Germinal center (tissue), 1 donor: ENCODE measurements around the gene NPAS3.

ENCODE experiments used
- DNase-seq: peaks from one replicate; pipeline ENCODE4 v3.0.0; 2012; ENCODE audit warnings: mixed read lengths, low spot score

Gene NPAS3

DNA sequence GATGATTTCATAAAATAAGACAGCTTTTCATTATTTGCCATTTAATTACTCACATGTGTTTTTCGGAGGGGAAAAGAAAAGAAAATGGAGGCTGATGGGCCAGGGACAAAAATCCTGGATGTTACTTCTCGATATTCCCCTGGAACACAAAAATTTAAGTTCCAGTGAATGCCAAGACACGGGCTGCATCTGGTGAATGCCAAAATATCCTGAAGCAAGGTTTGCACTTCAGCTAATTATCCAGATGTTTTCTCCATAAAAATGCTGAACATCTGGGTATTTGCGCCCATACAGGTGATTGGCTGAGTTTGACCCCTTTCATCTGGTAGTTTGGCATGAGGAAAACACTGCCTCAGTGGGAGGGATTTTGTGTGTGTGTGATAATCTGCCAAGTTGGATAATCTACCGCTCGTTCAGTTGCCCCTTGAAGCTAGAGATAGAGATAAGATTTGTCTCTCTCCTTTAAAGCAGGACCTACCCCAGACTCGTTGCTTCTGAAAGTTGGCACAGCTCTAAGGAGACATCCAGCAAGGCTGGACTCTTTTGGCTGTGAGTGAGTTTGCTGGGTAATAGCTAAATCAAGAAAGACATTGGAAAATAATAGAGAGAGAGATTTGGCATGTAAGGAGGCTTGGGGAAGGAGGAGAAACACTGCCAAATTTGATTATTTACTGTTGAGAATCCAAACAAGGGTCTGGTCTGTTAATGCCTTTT is 622.2 kb downstream of the NPAS3 start:
- DNase-seq, result no peak

DNA sequence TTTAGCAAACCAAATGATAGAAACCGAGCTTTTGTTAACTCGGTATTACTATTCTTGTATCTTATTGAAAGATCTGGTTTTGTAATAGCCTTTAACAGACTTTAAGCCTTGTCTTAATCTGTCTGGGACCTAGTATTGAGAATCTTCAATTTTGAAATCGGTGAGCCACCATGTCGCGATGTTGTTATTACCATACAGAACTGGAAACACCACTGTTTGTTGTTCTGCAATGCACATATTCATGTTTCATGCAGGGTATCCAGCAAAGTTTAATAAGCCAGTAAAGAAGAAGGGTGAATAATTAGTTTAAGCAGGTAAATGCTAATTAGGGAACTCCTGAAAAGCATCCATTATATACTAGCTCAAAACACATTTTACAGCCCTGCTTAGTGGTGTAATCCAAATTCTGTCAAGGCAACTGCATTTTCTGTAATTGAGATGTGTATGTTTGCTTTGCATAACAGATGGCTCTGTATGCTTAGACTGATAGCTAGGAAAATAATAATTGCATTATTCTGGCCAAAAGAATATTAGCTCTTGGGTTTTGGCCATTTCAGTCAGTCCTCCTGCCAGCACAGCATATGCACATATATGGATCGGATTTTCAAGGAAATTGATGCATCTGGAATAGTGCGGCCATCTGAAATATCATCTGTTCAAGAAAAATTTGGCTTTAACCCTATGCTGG is 623.0 kb downstream of the NPAS3 start:
- DNase-seq, result no peak

DNA sequence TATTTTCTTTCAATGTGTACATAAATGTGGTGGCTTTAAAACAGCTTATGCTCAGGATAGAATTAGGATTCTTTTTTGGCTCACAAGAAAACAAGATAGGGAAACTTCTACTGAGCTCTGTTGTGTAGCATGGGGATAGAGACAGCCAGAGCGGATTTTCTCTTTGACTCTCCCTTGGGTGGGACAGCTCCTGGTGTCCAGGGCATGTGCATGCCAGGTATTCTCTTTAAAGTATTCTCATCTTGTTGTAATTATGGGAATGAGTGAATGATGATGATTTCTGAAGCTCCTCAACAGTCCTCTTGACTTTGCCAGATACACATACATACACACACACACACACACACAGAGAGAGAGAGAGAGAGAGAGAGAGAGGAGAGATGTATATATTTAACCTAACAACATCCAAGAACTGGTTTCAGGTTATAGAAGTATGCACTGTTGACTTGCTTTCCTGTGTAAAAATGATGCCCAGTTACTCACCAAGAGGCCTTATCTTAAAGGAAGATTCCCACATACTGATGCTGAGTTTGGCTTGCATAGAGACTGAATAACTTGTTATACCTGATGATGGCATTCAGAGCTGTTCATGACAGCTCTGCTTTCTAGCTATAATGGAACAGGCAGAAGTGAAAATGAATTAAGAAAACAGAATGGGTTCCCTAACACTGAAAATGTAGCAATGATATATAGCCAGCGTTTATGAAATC is 624.7 kb downstream of the NPAS3 start:
- DNase-seq, result no peak

DNA sequence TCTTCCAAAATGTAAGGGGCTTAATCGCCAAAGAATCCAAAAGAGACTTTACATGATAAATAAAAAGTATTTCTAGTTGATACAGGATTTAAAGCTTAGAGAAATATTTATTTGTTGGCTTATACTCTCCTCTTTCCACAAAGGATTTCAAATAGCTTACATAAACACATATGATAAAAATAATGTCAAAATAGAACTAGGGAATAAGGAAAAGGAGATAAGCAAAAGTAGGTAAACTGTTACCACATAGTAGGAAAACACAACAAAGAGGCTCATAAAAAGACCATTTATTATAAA is 625.2 kb downstream of the NPAS3 start:
- no peak for DNase-seq

DNA sequence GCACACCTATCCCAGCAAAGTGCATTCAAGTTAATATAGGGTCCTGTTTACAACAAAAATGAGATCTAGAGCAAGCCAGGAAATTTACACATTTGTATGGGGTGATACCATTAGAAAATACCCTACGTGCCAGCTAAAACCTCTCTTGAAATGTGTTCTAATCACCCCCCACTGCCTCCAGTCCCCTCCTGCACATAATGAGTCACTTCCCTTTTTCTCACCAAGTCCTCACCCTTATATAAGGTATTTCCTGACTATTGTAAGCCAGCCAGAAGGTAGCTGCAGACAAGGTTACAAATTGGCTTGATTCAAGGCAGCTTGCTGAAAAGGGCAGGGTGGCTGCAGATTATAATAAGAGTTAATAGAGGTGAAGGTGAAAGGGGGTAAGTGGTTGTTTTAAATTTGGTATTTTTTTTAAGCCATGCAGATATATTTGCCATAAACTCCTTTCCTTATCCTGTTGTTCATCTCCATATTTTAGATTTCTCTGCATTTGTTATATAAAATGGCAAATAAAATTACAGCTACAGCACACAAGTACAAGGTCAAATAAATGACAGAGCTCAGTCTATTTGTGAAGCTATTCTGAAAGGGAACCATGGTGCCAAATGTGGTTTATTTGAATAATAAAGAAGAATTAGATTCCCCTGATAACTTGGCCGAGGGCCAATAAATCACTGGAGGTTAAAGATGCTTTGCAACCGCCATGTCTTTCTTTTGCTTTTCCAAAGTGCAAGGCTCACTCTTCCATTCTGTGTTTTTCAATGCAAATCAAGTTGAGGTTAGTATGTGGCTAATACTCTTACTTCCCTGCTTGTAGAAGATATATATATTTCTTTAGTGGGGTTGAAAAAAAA is 626.3 kb downstream of the NPAS3 start:
- DNase-seq, result no peak

DNA sequence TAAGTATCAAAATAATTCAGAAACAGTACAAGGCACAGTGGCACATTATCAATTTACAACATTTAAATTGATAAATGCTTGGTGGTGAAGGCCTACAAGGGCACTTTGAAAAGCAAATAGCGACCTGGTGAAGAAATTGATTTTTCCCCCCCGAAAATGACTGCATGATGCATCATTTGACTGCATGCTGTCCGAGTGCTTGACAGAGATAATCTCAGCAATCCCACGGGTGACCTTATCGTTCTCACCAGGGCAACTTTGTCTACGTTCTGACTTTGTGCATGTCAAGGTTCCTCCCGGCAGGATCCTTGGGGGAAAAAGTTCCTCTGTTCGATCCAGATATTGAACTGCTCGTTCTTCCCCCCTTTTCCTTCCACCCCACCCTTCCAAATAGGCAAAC is 627.4 kb downstream of the NPAS3 start:
- no peak for DNase-seq

DNA sequence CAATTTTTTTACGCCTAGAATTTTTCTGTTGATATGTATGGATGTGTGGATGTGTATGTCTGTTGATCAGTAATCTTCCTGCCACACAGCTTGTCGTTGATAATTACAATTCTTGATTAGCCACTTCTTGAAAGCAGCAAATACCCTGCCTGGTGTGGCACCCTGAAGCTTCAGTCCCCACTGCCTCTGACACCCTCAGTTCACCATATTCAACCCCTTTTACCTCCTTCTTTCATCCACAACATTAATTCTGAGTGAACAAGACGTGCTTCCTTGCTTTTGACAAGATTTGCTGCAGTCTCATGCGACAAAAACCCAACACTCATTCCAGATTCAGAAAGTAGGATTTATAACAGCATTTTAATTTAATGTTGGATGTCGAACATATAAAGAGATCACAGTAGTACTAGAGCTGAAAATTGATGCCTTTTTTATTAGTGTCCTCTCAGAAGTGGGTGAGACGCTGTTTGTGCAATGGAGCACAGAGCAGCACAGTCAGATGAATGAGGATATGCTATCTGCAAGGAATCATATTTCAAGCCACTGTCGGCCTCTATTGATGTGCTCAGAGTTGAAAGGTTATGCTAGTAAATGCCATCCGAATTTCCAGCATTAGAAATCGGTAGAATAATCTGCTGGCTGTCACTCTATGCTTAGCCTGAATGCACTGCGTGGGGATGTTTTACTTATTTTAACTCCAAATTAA is 628.5 kb downstream of the NPAS3 start:
- no peak for DNase-seq

DNA sequence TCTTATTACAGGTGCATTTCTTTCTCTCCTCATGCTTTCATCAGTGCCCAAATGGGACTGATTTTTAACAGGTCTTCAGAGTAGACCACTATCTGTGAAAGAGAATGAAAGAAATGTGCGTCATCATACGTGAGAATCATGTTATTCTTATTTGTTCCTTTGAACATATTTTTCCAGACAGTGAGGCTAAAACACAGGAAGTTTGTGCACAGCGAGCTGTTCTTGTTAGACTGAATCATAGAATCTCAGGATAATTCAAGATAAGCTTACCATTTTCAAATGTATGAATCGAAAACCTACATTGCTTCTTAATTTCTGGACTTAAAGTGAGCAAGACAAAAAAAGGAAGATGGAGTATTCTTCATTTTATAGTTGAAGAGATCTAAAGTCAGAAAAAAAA is 629.1 kb downstream of the NPAS3 start:
- no peak for DNase-seq

DNA sequence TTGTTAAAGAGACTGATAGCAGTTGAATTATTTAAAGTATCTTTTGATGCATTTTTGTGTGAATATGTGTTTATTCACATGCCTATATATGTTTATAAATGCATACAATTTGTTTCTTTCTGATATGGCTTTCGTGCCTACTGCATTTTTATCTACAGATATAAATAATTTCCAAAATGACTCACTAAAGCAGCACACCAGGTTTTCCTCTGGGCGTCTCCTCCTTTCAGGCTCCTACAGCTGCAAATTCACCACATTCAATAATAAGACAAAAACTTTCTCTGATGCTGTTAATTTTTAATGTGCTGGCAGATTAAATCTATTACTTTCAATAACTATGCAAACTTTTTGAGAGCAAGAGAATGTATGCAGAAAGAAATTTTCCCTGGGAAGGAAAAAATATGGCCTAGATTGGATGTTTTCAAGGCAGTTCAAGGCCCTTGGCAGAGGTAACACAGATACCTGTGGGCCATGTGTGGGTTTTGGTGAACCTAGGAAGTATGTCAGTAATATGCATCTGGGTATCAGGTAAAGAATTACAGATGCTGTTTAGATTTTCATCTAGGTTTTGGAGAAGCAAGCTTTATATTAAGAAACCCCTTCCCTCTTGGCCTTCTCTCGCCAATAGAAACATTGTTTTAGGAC is 630.4 kb downstream of the NPAS3 start:
- no peak for DNase-seq

DNA sequence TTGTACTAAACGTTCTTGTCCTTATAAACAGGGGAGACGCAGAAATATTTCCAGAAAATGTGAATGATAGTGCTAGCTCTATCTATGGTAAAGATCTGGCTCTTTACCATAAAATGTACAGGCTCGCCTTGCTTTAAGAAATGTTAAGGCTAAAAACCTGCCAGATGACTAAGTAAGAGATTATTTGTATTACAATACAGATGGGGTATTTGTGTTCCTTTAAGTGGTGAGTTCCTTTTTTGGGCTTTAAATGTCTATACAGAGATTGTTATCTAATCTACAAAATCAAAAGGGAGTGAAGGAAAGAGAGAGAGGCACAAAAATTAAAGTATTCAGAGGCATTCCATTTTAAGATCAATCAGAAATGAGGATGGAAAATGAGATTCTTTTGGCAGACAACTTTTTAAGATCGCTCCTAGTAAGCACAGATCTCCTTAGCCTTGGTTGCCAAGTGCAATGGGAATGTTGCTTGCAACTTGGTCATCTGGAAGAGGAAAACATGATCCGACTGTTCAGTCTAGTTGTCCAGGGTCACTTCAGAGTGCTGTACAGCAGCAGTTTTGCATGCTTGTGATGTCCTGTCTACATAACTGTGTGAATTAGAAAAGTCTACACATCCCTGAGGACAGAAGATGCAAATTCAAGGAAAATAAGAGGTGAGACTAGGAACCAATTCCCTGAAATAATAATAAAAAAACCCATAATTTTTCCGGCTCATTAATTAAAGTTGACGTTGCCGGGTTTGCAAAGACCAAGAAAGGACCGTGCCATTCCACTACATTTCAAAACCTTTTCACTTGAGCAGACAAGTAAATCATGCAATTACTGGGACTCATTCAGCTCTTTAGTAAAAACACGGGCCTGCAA is 631.4 kb downstream of the NPAS3 start:
- no peak for DNase-seq

DNA sequence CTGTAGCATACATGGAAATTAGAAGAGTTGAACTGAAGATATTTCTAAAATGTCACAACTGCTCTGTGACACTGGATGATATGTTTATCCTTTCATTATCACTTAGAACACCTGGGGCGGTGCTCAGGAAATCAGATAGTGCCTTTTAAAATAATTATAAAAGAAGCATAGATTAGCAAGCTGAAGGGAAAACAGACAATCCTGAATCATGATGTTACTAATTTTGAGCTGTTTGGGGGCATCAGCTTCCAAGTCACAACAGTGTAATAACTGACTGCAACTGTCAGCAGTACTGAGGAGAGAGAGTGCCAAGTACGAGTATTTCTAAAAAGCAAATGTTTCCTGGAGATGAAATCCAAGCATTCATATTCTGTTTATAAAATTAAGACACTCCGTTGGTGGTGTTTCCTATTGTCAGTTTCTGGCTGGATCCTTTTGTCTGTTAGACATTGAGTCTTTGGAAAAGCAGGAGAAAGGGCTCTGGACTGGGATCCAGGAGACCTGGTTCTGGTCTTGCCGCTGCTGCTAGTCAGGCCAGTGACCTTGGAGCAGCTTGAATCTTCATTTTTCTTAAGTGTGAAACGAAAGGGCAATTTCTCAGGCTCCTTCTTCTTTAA is 632.1 kb downstream of the NPAS3 start:
- DNase-seq, result no peak

DNA sequence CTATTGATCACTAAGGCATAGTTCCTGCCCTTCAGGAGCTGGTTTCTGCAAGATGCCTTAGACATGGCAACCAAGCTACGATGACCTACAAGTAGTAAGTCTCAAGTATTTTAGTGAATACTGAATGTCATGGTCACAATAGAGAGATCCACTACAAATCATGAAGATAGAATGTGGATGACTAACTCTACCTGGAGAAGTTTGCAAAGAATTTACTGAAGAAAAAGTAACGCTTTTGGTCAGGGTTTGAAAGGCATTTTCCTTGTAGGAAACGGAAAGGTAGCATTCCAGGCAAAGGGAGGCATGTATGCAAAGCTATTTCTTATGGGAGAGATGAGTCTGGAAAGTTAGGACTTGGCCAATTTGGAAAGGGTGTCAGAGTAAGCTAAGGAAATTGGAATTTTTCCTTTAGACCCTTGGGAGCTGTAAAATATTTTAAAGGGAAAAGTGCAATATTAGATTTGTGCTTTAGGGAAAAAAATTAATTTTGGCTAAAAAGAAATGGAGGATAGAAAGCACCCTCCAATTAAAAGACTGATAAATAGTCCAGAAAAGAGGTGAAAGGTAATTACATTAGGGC is 634.7 kb downstream of the NPAS3 start:
- DNase-seq, result no peak

DNA sequence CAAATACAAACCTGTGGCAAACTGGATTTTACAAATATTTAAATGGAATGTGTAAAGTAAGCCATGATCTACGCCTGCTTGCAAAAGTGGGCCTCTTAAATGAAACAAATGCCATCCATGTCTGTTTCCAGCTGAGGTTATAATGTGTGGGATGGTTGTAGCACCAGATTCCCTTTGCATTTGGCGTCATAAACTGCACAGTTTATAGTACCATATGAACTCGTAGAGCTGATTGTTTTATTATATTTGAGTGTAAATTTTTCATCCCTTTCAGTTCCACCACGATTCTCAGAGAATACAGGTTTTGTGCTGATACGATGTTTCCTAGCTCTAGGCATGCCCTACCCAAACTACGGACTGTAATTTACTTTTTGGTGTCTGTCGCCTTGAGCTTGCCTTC is 637.3 kb downstream of the NPAS3 start:
- no peak for DNase-seq

DNA sequence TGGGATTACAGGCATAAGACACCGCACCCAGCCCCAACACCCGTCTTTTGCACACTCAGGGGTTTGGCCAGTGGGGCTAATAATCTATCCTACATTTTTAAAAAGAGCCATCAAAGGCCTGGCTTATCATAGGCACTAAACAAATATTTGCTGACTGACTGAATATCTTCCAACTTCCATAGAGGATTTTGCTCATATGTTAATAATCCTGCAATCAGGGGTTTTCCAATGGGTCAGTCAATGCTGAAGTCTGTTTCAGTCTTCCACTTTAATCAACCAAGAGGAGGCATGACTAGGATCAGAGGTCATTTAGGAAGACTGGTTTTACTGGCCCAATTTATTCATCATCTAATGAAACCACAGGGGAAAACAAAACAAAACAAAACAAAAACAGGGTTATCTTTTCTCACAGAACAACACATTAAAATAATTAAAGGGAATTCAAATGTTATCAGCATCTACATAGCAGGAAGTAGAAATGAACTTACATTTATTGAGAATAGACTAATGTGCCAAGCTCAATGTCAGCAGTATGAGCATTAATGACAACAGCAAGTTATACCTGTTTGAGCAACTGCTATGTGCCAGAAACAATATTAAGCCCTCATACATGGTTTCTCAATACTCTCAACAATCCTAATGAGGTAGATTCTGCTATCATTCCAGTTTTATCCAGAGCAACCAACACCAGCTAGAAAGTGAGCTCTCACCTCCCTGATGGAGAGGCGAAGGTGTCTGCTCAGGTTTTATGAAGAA is 640.0 kb downstream of the NPAS3 start:
- DNase-seq, result no peak

DNA sequence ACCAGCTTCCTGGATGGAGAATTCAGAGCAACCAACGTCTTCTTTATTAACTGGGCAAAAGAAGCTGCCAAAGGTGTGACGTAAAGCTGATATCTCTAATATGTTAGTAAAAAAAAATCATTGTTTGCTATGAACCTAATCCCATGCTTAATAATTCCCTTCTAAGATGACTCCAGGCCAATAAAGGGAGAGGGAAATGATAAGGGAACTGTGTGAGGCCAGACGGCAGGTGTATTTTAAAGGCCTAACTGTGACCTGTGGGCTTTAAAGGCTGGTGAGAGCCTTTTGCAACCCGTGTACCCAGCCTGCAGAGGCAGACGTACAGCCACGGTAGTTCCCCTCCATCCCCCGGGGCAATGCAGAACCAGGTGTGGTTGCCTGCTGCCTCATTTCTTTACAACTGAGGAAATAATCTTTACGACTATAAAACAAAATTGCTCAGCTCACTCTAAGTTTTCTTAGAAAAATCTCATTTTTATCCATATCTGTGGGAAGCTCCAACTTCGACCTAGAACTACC is 641.6 kb downstream of the NPAS3 start:
- no peak for DNase-seq

DNA sequence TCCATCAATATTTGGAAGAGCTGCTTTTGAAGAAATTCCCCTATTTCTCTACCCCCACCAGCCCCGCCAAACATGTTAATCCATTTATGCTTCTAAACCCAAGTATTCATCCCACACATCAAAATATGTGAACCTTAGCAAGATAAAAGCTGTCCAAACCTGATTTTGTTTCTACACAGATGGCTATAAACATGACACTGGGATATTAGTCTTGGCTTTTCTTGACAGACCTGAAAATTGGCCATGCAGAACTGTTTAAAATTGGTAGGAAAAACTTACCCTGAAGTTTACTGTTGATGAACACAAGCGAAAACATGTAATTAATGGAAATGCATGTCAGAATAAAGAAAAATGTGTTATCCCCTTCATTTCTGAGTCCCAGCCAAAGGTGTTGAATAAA is 642.2 kb downstream of the NPAS3 start:
- DNase-seq, result no peak

DNA sequence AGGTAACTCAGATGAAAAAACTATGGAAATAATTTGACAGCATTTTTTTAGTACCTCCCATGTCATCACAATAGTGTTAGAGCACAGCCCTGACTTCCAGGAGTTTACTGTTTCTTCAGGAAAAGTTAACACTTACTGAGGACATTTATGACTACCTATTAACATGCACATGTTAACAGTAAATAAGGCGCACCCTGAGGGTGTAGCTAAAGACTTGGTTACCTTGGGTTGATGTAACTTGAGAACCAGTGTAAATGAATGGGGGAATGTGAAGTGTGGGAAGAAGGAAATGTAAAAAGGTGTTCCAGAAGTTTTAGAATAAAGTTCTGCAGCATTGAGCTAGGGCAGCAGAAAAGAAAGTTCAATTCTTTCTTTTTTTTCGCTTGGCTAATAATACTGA is 646.0 kb downstream of the NPAS3 start:
- no peak for DNase-seq

DNA sequence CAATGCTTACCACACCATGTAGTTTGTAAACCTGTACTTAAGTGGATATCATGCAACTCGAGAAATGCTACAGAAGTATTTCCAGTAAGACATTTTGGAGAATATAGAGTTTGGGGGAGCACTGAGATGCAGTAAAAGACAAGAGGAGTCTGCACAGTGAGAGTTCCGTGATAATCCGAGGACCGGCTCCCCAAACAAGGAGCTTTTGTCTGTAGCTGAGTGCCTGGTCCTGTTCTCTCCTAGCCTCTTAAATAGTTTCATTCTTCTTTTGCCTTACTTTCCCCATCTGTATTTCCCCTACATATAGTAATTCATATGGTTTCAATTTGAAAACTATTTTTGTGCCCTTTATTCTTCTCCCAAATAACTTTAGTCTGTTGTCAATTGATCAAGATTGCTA is 648.1 kb downstream of the NPAS3 start:
- DNase-seq, result no peak

DNA sequence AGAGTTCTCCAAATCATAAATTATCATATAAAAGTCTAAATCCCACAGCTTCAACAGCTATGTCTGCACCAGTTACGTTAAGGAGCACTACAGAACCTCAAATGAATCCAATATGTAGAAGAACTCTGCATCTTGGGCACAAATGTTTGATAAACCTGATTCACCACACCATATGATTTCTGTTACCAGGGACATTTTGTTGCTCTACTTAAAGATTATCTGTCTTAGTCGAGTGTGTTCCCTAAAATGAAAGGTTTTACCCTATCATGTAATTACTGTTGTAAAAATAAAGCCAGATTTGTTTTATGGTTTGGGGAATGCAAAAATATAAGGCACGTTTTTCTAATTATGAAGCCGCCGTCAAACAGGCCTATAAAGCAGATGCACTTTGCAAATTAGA is 649.1 kb downstream of the NPAS3 start:
- DNase-seq, result no peak
